HCT116 (cell line): Measurements from ENCODE around the gene TCF7L2. TPM values are rescaled to one million over a fixed set of nuclear protein-coding genes. Genes with fewer than 3 reads are reported as not detected.

Experiments
- ATAC-seq: fragments of 200-7000 bp; cut with Tn5 transposase; 2 replicates; pipeline ENCODE4 v1.9.1; 2020; ENCODE audit warnings: mild to moderate bottlenecking, moderate library complexity
- BruUV-seq: library from RNA; stranded (reverse); fragments of 400-500 nt; replicated peaks from 2 replicates; lab custom pipeline; 2021; lab: Mats Ljungman, UMichigan
- CTCF ChIA-PET: fragments of 300-600 bp; sonication (Branson Sonifier 250); formaldehyde crosslinking; loops from one replicate; lab custom pipeline; 2021; ENCODE audit warnings: antibody characterized with exemption; lab: Charles Lee
- POLR2A ChIA-PET: fragments of 300-600, 350-600 bp; sonication (Branson Sonifier 250); formaldehyde crosslinking; loops from one replicate; lab custom pipeline; 2021; ENCODE audit warnings: antibody characterized with exemption; lab: Charles Lee
- RAD21 ChIA-PET, 2 experiments: fragments of 300-600 bp; sonication (Branson Sonifier 250); formaldehyde crosslinking; loops; one replicate each; lab custom pipeline; 2023; ENCODE audit warnings: low total read pairs in 2 of 2; ENCODE audit not compliant: uncharacterized antibody in 2 of 2, unreplicated experiment in 2 of 2, low non-redundant PET in 1 of 2; lab: Charles Lee
- DNase-seq: peaks from one replicate; pipeline ENCODE4 v3.0.0-alpha.2; 2010; ENCODE audit warnings: low read depth, low spot score
- H2AFZ ChIP-seq: fragments of 200-600 bp; shearing (Covaris generic), sonication (generic); 2 replicates; pipeline ENCODE4 v1.6.1; 2017; ENCODE audit warnings: low read depth, mixed run types, mixed read lengths, antibody characterized with exemption, low read length; ENCODE audit not compliant: poor library complexity, severe bottlenecking
- H3K27ac ChIP-seq: 2 replicates; pipeline ENCODE4 v1.5.1; 2012; ENCODE audit warnings: low read depth, low read length
- H3K27me3 ChIP-seq: fragments of 200-600 bp; sonication (generic); 2 replicates; pipeline ENCODE4 v1.6.1; 2016; ENCODE audit warnings: mixed run types, low read length, mixed read lengths; ENCODE audit not compliant: insufficient read depth
- H3K36me3 ChIP-seq, 2 experiments: fragments of 200-500 bp in 1 of 2; fragments of 200-600 bp in 1 of 2; sonication (Bioruptor generic) in 1 of 2; sonication (generic) in 1 of 2; 2 replicates each; pipeline versions ENCODE4 v1.5.1 to v1.6.1; 2014 to 2016; ENCODE audit warnings: low read length in 2 of 2, inconsistent platforms in 1 of 2, mixed read lengths in 1 of 2, mixed run types in 1 of 2; ENCODE audit not compliant: insufficient read depth in 2 of 2, control insufficient read depth in 1 of 2
- H3K4me1 ChIP-seq, 2 experiments: fragments of 200-600 bp in 1 of 2; sonication (generic) in 1 of 2; 2 replicates each; pipeline versions ENCODE4 v1.5.1 to v1.6.1; 2012 to 2017; ENCODE audit warnings: low read length in 2 of 2, inconsistent platforms in 1 of 2, mild to moderate bottlenecking in 1 of 2, mixed read lengths in 1 of 2, mixed run types in 1 of 2, moderate library complexity in 1 of 2; ENCODE audit not compliant: insufficient read depth in 2 of 2, control insufficient read depth in 1 of 2
- H3K4me2 ChIP-seq: fragments of 200-600 bp; sonication (generic); 2 replicates; pipeline ENCODE4 v1.6.1; 2017; ENCODE audit warnings: mixed run types, low read length, mixed read lengths
- H3K4me3 ChIP-seq, 2 experiments: fragments of 200-600 bp in 1 of 2; sonication (generic) in 1 of 2; replicated peaks in 1 of 2; 2 replicates each; pipeline ENCODE4 v1.5.1; 2011 to 2016; ENCODE audit warnings: low read length in 2 of 2, control low read depth in 1 of 2, low read depth in 1 of 2, mild to moderate bottlenecking in 1 of 2, mixed read lengths in 1 of 2, mixed run types in 1 of 2
- H3K79me2 ChIP-seq: fragments of 200-600 bp; sonication (generic); 2 replicates; pipeline ENCODE4 v1.6.1; 2017; ENCODE audit warnings: mild to moderate bottlenecking, mixed run types, low read length, moderate library complexity, mixed read lengths; ENCODE audit not compliant: insufficient read depth
- H3K9ac ChIP-seq: fragments of 200-600 bp; sonication (generic); 2 replicates; pipeline ENCODE4 v1.6.1; 2016; ENCODE audit warnings: low read length, mixed read lengths
- H3K9me2 ChIP-seq: fragments of 200-600 bp; sonication (generic), shearing (Covaris generic); 2 replicates; pipeline ENCODE4 v1.6.1; 2017; ENCODE audit warnings: mixed run types, mild to moderate bottlenecking, moderate library complexity; ENCODE audit not compliant: insufficient read depth
- H3K9me3 ChIP-seq, 2 experiments: fragments of 200-500 bp in 1 of 2; fragments of 200-600 bp in 1 of 2; sonication (Bioruptor generic) in 1 of 2; sonication (generic) in 1 of 2; 2 replicates each; pipeline ENCODE4 v1.6.1; 2014 to 2017; ENCODE audit warnings: low read length in 2 of 2, mixed read lengths in 2 of 2, inconsistent platforms in 1 of 2, low read depth in 1 of 2, mild to moderate bottlenecking in 1 of 2, mixed run types in 1 of 2, moderate library complexity in 1 of 2; ENCODE audit not compliant: control insufficient read depth in 1 of 2, insufficient read depth in 1 of 2
- H4K20me1 ChIP-seq: fragments of 200-600 bp; sonication (generic), shearing (Covaris generic); 2 replicates; pipeline ENCODE4 v1.6.1; 2017; ENCODE audit warnings: mixed run types, mild to moderate bottlenecking, moderate library complexity; ENCODE audit not compliant: insufficient read depth
- CEBPB ChIP-seq: IDR thresholded peaks from 2 replicates; pipeline ENCODE4 v1.6.1; 2012; ENCODE audit warnings: low read depth
- EGR1 ChIP-seq: IDR thresholded peaks from 2 replicates; pipeline ENCODE4 v1.6.1; 2012; ENCODE audit warnings: low read depth
- ELF1 ChIP-seq: IDR thresholded peaks from 2 replicates; pipeline ENCODE4 v1.6.1; 2012; ENCODE audit warnings: low read depth, borderline replicate concordance
- EZH2 ChIP-seq: fragments of 200-600 bp; sonication (generic); IDR thresholded peaks from 2 replicates; pipeline ENCODE4 v1.6.1; 2017; ENCODE audit warnings: antibody characterized with exemption, mixed run types
- FOSL1 ChIP-seq: IDR thresholded peaks from 2 replicates; pipeline ENCODE4 v1.6.1; 2012; ENCODE audit warnings: low read depth
- REST ChIP-seq: IDR thresholded peaks from 2 replicates; pipeline ENCODE4 v1.6.1; 2012; ENCODE audit warnings: low read depth
- SIN3A ChIP-seq: IDR thresholded peaks from 2 replicates; pipeline ENCODE4 v1.6.1; 2012; ENCODE audit warnings: low read depth
- SRF ChIP-seq: IDR thresholded peaks from 2 replicates; pipeline ENCODE4 v1.6.1; 2012; ENCODE audit warnings: low read depth
- TCF7L2 ChIP-seq: IDR thresholded peaks from 2 replicates; pipeline ENCODE4 v1.7.0; 2011; ENCODE audit warnings: borderline replicate concordance, inconsistent platforms; ENCODE audit not compliant: insufficient read depth, insufficient read length; ENCODE audit errors: extremely low read depth
- YY1 ChIP-seq: IDR thresholded peaks from 2 replicates; pipeline ENCODE4 v1.6.1; 2011; ENCODE audit warnings: low read length, low read depth, moderate library complexity, mild to moderate bottlenecking; ENCODE audit not compliant: insufficient replicate concordance; ENCODE audit errors: extremely low read depth
- ZBTB33 ChIP-seq: IDR thresholded peaks from 2 replicates; pipeline ENCODE4 v1.6.1; 2011; ENCODE audit warnings: mild to moderate bottlenecking, low read length, moderate library complexity; ENCODE audit not compliant: insufficient replicate concordance; ENCODE audit errors: extremely low read depth
- ZFX ChIP-seq: fragments of 450-650 bp; IDR thresholded peaks from 2 replicates; pipeline ENCODE4 v1.6.1; 2017
- intact Hi-C: fragments of 100-400 bp; cut with micrococcal nuclease; formaldehyde crosslinking; loops from 2 replicates; pipeline ENCODE4 v1.10.0; 2022
- total RNA-seq: library from RNA; stranded (reverse); gene quantifications from one replicate; pipeline ENCODE4 v1.2.1, GENCODE V29; 2021; ENCODE audit not compliant: unreplicated experiment
- TF ChIP-seq, protein P1 (sequence below): IDR thresholded peaks from 2 replicates; pipeline ENCODE4 v1.6.1; 2012
- TF ChIP-seq, protein P2 (sequence below): IDR thresholded peaks from 2 replicates; pipeline ENCODE4 v1.6.1; 2012

The TCF7L2 gene
- total RNA-seq, 1 experiment from 2014 or later, result 164 TPM

GRCh38 chr10:113159563-113159962, 209.5 kb downstream of the TCF7L2 start:
- no peak for ATAC-seq
- H3K27me3 ChIP-seq, result no peaks in the 10 kb centered on the region
- H3K9me2 ChIP-seq, result no peaks in the 10 kb centered on the region
- peaks cover 68 to 82% of the 10 kb centered on the region in 2 experiments for H3K36me3 ChIP-seq
- POLR2A ChIA-PET, result no interaction called here
- RAD21 ChIA-PET, result no interaction called here
- H3K27ac ChIP-seq, result no peak overlapping the region
- DNase-seq, result no peak
- H3K9me3 ChIP-seq, result no peaks in the 10 kb centered on the region
- H2AFZ ChIP-seq, result no peak overlapping the region
- BruUV-seq, result no TSS peak
- H3K79me2 ChIP-seq, result peaks cover 17% of the 10 kb centered on the region
- TF ChIP-seq CEBPB (no peak), SRF (no peak), ELF1 (no peak), TCF7L2 (no peak), ZFX (no peak), EZH2 (no peak), YY1 (no peak), REST (no peak), FOSL1 (no peak), ZBTB33 (no peak), EGR1 (no peak), SIN3A (no peak)
- TF ChIP-seq, protein P1, sequence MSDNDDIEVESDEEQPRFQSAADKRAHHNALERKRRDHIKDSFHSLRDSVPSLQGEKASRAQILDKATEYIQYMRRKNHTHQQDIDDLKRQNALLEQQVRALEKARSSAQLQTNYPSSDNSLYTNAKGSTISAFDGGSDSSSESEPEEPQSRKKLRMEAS, result no peak
- TF ChIP-seq, protein P2, sequence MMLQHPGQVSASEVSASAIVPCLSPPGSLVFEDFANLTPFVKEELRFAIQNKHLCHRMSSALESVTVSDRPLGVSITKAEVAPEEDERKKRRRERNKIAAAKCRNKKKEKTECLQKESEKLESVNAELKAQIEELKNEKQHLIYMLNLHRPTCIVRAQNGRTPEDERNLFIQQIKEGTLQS, result no peak
- no peak overlapping the region for H3K9ac ChIP-seq
- no peaks in the 10 kb centered on the region for H3K4me1 ChIP-seq
- CTCF ChIA-PET, result no interaction called here
- no peak overlapping the region for H3K4me2 ChIP-seq
- no peak overlapping the region for H3K4me3 ChIP-seq
- peaks cover 5% of the 10 kb centered on the region; the same call in 1 of the 2 replicates for H4K20me1 ChIP-seq
- intact Hi-C loops, result no loop called here
